Activated naive CD8-positive, alpha-beta T cell treated with anti-CD3 and anti-CD28 coated beads, Interleukin-2, amount 50 U/mL, for 16 hours (primary cell): ENCODE measurements around the gene KIAA2012.
"Not testable (repeated sequence)": the region's sequence is repeated elsewhere in the genome, so short reads cannot be mapped to it uniquely, and the experiment has no call there.

Experiments
- DNase-seq: peaks from one replicate; pipeline ENCODE4 v3.0.0-alpha.2; 2020; ENCODE audit warnings: low read depth, low spot score

KIAA2012 gene

DNA sequence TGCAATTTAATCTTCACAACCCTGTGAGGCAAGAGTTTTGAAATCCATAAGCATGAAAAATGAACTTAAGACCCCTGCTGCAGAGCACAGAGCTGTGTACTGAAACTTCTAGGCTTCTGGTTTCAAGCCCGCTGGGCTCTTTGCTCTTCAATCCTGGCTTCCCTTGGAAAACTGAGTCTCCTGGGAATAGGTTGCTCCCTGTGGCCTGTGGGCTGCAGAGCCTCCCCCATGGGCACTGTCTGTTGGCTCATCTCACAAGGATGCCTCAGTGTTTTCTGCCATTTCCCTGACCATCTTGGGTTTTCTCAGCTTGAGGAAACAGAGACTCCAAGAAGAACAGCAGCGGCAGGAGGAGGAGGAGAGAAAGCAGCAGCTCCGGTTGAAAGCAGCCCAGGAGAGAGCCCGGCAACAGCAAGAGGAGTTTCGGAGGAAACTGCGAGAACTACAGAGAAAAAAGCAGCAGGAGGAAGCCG, 120.9 kb downstream of the KIAA2012 start:
- DNase-seq, result no peak

DNA sequence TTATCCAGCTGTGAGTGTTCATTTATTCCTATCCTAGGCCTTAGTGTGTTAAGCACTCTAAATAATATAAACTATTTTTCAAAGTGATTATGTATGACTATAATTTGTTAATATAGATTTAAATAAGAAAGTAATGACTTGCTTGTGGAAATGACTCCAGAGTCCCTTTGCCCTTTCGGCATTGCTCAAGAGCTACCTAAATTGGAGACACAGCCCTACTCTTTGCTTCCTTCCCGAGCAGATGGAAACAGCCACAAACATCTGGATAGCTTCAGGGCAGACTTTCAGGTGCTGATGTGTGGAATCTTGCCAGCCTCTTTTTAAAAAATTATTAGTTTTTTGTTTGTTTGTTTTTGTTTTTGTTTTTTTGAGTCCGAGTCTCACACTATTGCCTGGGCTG, 121.4 kb downstream of the KIAA2012 start:
- no peak for DNase-seq

DNA sequence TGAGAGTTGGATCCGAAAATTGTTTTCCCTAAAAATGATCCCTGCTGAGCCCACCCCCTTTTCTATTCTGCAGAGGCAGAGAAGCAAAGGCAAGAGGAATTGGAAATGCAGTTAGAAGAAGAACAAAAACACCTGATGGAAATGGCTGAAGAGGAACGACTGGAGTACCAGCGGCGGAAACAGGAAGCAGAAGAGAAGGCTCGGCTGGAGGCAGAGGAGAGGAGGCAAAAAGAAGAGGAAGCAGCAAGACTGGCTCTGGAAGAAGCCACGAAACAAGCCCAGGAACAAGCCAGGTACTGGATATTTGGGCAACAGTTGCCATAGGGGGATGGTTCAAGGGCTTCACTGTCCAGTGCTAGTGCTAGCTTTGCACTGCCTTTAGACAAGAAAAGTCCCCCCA, 123.7 kb downstream of the KIAA2012 start:
- no peak for DNase-seq

DNA sequence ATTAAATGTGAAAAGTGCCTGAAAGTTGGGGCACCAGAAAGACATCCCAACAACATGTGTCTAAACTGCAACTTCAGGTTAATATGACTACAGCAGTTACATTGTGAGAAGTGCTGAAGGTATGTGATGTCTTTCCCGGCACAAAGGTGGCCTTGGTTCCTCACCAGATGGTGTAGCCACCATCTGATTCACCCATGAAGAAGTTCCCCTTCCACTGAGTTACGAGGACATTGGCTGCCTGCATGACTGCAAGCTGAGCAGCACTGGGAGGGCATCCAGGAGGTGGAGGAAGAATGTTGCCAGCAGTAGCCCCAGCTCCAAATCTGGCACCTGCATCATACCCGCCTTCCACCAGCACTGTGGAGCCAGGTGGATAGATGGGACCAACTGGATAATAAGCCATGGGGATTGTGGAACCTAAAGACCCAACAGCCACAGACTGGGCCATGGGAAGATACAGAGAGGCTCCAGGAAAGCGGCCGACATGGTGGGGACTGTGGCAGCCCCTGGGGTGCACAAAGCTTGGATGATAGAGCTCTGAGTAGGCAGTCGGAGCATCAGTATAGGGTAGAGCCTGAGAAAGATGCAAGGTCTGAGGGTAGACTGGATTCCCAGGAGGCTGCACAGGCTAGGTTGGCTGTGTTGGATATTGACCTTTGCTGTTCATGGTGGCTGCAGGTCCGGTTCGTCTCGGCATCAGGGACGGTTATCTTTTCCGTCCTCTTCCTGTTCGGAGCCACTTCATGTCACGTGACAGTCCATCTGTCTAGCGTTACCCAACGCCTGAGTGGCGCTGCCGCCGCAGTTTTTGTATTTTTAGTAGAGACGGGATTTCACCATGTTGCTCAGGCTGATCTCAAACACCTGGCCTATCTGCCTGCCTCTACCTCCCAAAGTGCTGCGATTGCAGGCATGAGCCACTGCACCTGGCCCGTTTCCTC, 128.4 kb downstream of the KIAA2012 start:
- DNase-seq, result no peak

DNA sequence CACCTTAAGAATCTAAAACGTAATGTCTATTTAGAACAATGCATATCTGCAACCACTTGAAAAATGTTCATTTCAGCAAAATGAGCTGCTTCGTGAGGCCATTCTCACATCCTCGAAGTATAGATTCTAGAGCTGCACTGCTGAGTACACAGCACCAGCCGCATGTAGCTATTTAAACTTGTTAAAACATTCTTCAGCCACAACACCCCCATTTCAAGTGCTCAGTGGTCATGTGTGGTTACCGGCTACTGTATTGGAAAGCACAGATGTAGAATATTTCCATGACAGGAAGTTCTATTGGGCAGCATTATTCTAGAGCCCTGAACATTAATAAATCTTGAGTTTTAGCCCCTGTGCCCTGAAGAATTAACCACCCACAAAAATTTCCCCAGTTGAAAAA, 130.3 kb downstream of the KIAA2012 start:
- DNase-seq, result no peak

DNA sequence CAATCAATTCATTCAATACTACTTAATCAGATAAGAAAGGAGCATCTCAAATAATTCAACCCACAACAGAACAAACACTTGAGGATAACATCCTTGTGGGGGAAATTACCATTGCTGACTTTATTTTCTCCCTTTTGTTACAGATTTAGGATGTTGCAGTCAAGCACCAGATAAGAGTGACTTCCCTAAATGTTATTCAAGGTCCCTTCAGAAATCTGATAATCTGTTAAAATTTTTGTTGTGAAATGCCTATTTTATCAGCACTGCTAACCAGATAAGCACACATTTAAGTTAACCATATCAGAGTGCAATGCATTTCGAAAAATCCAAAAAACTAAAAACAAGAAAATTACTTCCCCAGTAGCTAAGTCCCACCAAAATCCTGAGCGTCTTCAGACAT, 131.8 kb downstream of the KIAA2012 start:
- DNase-seq, result no peak

DNA sequence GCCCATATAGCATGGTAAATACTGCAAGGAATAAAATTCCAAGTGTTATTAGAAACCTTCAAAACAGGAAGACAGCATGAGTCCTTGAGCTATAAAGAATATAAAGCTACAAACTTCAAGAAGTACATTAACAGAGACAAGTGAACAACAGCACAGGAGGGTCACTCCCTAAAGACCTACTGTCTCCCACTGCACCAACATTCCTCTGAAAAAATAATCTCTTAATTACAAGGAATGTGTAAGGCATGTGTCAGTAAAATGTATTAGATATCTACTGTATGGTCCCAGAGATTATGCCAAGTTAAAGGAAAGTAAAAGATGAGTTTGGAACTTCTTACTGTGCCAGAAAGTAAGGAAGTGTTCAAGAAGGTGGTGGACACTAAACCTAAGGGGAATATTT, 135.5 kb downstream of the KIAA2012 start:
- no peak for DNase-seq

DNA sequence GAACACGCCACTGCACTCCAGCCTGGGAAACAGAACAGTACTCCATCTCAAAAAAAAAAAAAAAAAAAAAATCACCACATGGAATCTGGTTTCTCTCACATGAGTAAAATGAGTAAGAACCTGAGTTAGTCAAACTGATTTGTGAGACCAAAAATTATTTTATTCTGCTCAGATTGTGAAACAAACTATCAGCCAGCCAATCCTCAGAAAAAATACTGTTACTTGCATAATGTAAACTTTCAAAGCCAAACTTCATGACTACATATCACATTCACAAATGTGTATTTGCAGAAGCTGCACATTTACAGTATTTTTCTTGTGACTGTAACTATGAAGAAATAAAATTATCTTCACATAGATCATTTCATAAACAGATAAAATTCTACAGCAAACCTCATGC, 142.1 kb downstream of the KIAA2012 start:
- DNase-seq, result no peak

DNA sequence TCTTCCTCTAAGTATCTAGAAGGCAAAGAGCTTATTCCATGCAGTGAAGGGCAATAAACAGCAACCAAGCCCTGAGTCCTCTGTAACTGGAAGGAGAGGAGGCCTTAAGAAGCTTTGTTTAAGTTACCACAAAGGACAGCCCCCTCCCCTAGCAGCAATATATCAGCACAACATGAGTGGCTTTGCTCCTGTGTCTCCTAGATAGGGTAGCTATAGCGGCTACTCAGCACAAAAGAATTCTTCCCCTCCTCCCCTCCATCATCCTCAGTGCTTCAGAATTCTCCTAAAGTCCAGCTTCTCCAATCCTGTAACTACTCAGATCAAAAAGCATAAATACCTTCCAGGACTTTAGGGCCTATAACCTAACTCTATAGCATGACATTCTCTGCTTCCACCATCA, 148.8 kb downstream of the KIAA2012 start:
- DNase-seq, result no peak

DNA sequence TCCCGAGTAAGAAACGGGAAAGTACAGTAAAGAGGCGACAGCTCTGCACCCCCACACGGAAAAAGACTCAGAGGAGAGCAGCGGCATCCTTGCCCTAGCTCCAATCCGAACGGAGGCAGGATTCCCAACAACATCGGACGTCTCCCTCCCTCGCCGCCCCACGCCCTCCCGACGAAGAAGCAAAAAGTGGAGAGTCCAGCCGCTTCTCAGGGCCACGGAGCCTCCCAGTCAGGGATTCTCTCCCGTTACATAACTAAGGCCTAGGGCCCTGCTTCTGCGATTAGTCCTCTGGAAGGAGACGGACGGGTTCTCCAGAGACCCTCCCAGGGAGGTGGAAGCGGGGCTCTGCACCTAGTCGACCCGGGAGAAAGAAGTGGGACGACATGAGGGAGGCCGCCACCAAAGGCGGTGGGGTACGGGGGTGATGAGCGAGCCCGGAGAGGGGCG, 164.8 kb downstream of the KIAA2012 start:
- no peak for DNase-seq

DNA sequence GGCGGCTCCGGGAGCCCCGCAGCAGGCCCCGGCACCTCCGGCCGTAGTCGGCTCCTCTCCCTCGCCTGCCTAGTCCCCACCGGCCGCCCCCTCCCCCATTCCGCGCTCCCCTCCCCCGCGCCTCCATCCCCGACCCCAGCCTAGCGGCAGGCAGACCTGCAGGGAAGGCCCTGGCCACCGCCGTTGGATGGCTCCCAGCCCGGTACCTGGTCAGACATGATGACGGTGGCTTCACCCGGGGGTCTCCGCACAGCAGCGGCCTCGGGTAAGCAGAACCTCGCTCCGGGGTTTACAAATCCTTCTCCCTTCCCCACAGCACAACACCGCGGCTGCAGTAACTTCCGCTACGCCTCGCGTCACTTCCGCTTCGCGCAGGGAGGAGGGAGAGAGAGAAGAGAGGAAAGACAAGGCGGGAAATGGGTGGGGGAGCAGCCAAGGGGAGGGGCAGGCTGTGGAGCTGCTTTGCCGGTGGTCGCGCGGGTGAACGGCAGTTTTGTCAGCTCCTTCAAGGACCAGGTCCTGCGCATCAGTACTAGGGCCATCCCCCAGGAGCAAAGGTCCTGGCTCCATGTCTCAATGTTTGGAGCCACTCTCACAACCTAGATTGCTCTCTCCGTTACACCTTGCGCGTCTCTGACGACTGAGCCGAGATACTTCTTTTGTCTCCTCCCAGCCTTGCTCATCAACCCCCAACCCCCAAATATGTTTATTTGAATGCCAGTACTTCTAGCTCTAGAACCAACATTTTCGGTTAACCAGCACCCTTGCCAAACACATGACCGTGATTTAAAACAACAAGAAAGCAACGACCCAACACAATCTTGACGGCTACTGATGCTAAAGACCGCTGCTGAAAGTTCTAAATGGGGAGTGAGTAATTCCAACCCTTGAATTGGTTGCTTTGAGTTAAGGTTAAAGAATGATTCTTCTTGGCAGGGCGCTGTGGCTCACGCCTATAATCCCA, 165.5 kb downstream of the KIAA2012 start, which contains the start of gene SUMO1:
TSS of gene SUMO1 (minus strand) at position 364 of the 964 bp plus-strand sequence. CDS start at position 218, 146 bp downstream.
- peak; percentile 84 for DNase-seq

DNA sequence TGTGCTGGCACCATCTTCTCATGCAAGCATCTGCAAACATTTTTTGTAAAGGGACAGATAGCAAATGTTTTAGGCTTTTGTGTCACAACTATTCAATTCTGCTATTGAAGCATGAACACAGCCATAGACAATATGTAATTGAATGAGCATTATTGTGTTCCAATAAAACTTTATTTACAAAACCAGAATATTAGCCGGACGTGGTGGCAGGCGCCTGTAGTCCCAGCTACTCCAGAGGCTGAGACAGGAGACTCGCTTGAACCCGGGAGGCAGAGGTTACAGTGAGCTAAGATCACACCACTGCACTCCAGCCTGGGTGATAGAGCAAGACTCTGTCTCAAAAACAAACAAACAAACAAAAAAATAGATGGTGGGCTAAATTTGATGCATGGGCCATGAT, 174.7 kb downstream of the KIAA2012 start:
- DNase-seq, result not testable (repeated sequence)

DNA sequence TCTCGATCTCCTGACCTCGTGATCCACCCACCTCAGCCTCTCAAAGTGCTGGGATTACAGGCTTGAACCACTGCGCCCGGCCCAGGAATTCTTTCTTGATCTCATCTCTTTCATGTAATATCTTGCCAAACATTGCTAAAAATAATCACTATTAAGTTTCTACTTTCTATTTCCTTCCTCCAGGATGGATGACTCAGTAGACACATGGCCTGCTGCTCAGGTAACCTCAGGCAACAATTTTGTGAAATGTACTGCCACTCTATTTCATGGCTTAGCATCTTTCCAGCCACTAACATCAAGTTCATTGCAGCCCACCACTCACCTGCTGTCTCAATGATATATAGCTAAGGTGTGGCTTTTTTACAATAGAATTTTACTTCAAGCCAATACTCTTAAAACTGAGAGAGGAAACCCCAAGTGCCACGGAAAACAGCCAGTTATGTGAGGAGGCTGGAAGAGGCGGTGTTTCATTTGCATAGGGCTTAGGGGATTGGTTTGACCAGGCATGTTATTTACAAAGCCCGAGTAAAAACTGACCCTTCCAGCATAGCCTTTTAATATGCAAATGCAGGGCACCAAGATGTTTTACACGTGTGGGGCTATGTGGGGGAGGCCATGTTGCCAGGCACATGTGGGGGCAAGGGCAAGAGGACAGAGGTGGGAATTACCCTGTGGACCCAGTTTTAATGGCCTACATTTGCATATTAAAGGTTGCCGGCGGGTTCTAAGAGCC, 176.6 kb downstream of the KIAA2012 start:
- DNase-seq, result no peak

DNA sequence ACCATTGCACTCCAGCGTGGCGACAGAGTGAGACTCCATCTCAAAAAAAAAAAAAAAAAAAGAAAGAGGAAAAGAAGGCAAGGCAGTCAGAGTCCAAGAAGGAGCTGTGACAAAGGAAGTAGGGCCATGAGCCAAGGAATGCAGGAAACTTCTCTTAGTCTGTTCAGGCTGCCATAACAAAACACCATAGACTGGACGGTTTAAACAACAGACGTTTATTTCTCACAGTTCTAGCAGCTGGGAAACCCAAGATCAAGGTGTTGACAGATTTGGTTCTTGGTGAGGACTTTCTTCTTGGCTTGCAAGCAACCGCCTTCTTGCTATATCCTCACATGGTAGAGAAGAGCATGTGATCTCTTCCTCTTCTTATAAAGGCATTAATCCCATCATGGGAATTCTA, 178.4 kb downstream of the KIAA2012 start:
- DNase-seq, result no peak
